ENCODE results near the gene PCIF1.
"Not testable (repeated sequence)": the region's sequence is repeated elsewhere in the genome, so short reads cannot be mapped to it uniquely, and the experiment has no call there.

PCIF1 gene

GRCh38 chr20:45948742-45949541, 14.5 kb downstream of the PCIF1 start:
- Histone ChIP-seq H3K9me3 (ENCODE audit: control insufficient read depth, low read length) (no peaks in the 10 kb centered on the region), H3K9ac (ENCODE audit: low read length) (no peak overlapping the region), H3K4me3 (ENCODE audit: low read length) (no peak overlapping the region), H3K4me1 (ENCODE audit: control insufficient read depth, insufficient read depth, low read length) (peaks cover 12% of the 10 kb centered on the region), H3K27me3 (ENCODE audit: control insufficient read depth, insufficient read depth, low read length) (no peaks in the 10 kb centered on the region), H3K36me3 (ENCODE audit: control insufficient read depth, insufficient read depth, low read length) (peaks cover 47% of the 10 kb centered on the region)

DNA sequence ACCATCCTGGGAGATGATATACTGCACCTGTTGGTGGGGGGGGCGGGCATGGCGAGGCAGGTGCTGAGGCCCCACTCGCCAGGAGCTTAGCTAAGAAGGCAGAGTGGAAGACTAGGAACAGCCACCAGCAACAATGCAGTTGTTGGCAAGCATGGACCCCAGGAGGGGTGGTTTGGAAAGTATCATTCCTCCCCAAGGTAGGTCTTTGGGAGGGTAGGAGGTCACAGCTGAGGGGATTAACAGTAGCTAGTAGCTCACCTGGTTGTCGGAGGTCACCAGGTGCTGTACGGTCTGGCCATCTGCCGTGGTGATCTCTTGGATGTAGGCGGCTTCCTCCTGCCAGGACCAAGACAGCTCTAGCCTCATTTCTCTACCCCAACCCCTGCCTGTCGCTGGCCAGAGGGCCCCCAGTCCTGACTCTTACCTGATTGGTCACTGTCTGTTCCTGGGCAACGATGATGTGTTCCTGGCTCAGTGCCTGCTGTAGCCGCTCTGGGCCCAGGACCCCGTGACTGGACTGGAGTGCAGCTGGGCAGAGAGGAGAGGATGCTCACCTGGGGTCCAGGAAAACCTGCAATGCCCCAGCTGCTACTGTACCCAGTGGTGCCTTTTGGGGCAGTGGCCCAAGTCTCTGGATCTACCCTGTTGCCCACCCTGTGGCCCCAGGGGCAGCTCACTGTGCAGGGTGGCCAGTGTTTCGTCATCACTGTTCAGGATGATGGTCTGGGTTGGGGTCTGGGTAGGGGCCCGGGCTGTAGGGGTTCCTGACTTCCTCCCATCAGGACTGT, 15.3 kb downstream of the PCIF1 start:
- no peaks in the 10 kb centered on the region for H3K9me3 ChIP-seq (ENCODE audit: control insufficient read depth, low read length)
- H3K36me3 ChIP-seq (ENCODE audit: control insufficient read depth, insufficient read depth, low read length), result peaks cover 48% of the 10 kb centered on the region
- H3K9ac ChIP-seq (ENCODE audit: low read length), result no peak overlapping the region
- no peak overlapping the region for H3K4me3 ChIP-seq (ENCODE audit: low read length)
- no peaks in the 10 kb centered on the region for H3K27me3 ChIP-seq (ENCODE audit: control insufficient read depth, insufficient read depth, low read length)
- peaks cover 12% of the 10 kb centered on the region for H3K4me1 ChIP-seq (ENCODE audit: control insufficient read depth, insufficient read depth, low read length)

- Histone ChIP-seq H3K9ac (ENCODE audit: low read length) (no peak overlapping the region), H3K4me3 (ENCODE audit: low read length) (no peak overlapping the region), H3K4me1 (ENCODE audit: control insufficient read depth, insufficient read depth, low read length) (peaks cover 12% of the 10 kb centered on the region), H3K9me3 (ENCODE audit: control insufficient read depth, low read length) (no peaks in the 10 kb centered on the region), H3K27me3 (ENCODE audit: control insufficient read depth, insufficient read depth, low read length) (no peaks in the 10 kb centered on the region), H3K36me3 (ENCODE audit: control insufficient read depth, insufficient read depth, low read length) (peaks cover 48% of the 10 kb centered on the region)
Measured at GRCh38 chr20:45950330-45950646, 15.8 kb downstream of the PCIF1 start.

DNA sequence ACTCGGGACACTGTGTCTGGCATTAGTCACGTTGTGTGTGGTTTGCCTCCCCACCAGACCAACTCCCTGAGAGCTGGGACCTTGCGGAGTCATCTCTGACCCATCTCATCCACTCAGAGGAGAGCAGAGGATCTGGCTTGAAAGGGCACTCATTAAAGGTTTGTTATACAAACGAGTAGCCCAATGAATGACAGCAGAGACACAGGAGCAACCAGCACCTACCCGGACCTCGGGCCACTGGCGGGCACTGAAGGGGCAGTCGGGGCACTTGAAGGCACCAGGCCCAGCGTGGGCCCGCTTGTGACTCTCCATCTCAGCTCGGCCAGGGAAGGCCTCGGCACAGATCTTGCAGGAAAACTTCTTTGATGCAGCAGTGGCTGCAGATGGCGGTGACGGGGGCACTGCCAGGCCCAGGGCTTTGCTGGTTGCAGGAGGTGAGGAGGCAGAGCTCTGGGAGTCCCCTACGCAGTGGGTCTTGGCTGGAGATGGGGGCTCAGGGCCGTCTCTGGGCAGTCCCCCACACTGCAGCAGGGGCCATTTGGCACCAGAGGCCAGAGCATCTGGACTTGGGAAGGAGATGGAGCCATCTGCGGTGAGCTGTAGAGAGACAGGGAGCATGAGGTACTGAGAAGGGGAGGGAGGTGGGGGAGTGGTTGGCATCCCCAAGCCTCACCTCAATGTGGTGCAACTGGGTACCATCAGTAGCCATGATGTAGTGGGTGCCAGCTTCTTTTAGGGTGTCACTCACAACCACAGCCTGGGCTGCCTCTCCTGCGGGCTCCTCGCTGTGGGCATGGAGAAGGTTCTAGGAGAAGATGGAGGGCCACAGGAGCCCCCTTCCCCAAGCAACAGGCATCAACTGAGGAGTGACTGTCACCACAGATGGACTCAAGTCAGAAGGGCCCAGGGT, 17.7 kb downstream of the PCIF1 start:
- H3K9me3 ChIP-seq (ENCODE audit: control insufficient read depth, low read length), result no peaks in the 10 kb centered on the region
- no peaks in the 10 kb centered on the region for H3K4me1 ChIP-seq (ENCODE audit: control insufficient read depth, insufficient read depth, low read length)
- no peak overlapping the region for H3K9ac ChIP-seq (ENCODE audit: low read length)
- no peaks in the 10 kb centered on the region for H3K27me3 ChIP-seq (ENCODE audit: control insufficient read depth, insufficient read depth, low read length)
- H3K36me3 ChIP-seq (ENCODE audit: control insufficient read depth, insufficient read depth, low read length), result peaks cover 31% of the 10 kb centered on the region
- no peak overlapping the region for H3K4me3 ChIP-seq (ENCODE audit: low read length)

DNA sequence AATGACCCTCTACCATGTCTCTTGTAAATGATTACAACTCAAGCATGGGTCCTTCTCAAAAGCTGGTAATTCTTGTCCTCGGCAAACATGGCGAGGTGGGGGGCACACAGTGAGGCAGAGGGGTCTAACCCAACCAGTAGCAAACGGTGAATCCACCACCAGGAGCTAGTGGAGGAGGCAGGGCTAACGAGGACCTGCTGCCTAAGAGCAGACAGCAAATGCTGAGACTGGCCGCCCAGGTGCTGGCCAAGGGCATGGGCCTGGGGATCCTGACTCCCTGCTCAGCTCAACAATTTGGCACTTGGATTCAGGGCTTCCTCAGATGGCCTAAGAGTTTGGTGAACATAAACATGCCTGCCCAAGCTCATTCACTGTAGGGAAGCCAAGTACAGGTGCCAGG, 18.4 kb downstream of the PCIF1 start:
- Histone ChIP-seq H3K36me3 (ENCODE audit: control insufficient read depth, insufficient read depth, low read length) (peaks cover 30% of the 10 kb centered on the region), H3K9ac (ENCODE audit: low read length) (no peak overlapping the region), H3K27me3 (ENCODE audit: control insufficient read depth, insufficient read depth, low read length) (no peaks in the 10 kb centered on the region), H3K4me3 (ENCODE audit: low read length) (no peak overlapping the region), H3K4me1 (ENCODE audit: control insufficient read depth, insufficient read depth, low read length) (no peaks in the 10 kb centered on the region), H3K9me3 (ENCODE audit: control insufficient read depth, low read length) (no peaks in the 10 kb centered on the region)

- H3K9me3 ChIP-seq (ENCODE audit: control insufficient read depth, low read length), result no peaks in the 10 kb centered on the region
- no peaks in the 10 kb centered on the region for H3K4me1 ChIP-seq (ENCODE audit: control insufficient read depth, insufficient read depth, low read length)
- H3K27me3 ChIP-seq (ENCODE audit: control insufficient read depth, insufficient read depth, low read length), result no peaks in the 10 kb centered on the region
- H3K4me3 ChIP-seq (ENCODE audit: low read length), result no peak overlapping the region
- peaks cover 35% of the 10 kb centered on the region for H3K36me3 ChIP-seq (ENCODE audit: control insufficient read depth, insufficient read depth, low read length)
- H3K9ac ChIP-seq (ENCODE audit: low read length), result no peak overlapping the region
Measured at GRCh38 chr20:45953672-45954071, 19.2 kb downstream of the PCIF1 start.

- H3K4me1 ChIP-seq (ENCODE audit: control insufficient read depth, insufficient read depth, low read length); H3K9me3 ChIP-seq (ENCODE audit: control insufficient read depth, low read length); H3K4me3 ChIP-seq (ENCODE audit: low read length); H3K9ac ChIP-seq (ENCODE audit: low read length); H3K27me3 ChIP-seq (ENCODE audit: control insufficient read depth, insufficient read depth, low read length): not testable (repeated sequence)
- peaks cover 41% of the 10 kb centered on the region for H3K36me3 ChIP-seq (ENCODE audit: control insufficient read depth, insufficient read depth, low read length)
Measured at GRCh38 chr20:45956326-45956725, 21.8 kb downstream of the PCIF1 start.

DNA sequence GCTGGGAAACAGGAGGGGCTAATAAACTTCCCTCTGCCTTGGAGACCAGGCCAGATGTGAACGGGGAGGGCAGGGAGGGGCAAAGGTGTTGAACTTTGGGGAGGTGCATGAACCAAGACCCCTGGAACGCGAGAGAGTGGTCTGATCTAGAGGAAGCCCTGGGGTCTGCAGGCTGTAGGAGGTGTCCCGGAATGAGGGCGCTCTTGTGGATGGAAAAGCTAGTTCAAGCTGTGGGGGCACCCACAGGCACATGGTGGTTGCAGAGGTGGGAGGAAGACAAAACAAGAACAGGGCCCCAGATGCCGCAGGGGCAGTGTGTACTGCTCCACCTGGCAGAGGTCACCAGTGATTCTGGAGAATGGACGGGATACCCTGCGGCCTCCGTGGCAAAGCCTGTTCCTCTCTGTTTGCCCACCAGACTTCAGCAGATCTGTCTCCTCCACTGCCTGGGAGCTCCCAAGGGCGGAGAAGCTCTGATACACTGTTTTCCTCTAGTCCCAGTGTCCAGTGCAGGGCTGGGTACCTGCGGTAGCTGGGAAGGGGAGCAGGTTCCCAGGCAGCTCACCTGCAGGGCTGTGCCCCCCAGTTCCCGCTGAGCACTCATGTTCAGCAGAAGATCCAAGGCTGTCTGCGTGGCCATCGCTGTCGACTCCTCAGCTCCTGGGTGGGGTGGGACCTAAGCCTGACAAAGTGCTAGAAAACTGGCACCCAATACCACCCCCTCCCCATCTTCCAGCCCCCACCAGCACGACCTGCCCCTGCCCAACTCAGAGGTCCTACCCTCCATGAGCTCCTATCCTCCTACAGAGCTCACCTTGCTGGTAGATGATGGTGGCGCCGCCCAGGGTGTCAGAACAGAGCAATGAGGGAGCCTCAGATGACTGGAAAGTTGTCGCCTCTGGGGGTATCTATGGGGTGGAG, 22.8 kb downstream of the PCIF1 start:
- no peaks in the 10 kb centered on the region for H3K27me3 ChIP-seq (ENCODE audit: control insufficient read depth, insufficient read depth, low read length)

GRCh38 chr20:45958593-45958992, 24.1 kb downstream of the PCIF1 start:
- H3K4me3 ChIP-seq (ENCODE audit: low read length), result no peak overlapping the region
- H3K9me3 ChIP-seq (ENCODE audit: control insufficient read depth, low read length), result no peaks in the 10 kb centered on the region
- H3K36me3 ChIP-seq (ENCODE audit: control insufficient read depth, insufficient read depth, low read length), result peaks cover 25% of the 10 kb centered on the region
- H3K27me3 ChIP-seq (ENCODE audit: control insufficient read depth, insufficient read depth, low read length), result no peaks in the 10 kb centered on the region
- H3K9ac ChIP-seq (ENCODE audit: low read length), result no peak overlapping the region
- no peaks in the 10 kb centered on the region for H3K4me1 ChIP-seq (ENCODE audit: control insufficient read depth, insufficient read depth, low read length)

More for the DNA sequence above, 22.8 kb downstream of the PCIF1 start:
- no peaks in the 10 kb centered on the region for H3K9me3 ChIP-seq (ENCODE audit: control insufficient read depth, low read length)
- no peak overlapping the region for H3K9ac ChIP-seq (ENCODE audit: low read length)
- no peak overlapping the region for H3K4me3 ChIP-seq (ENCODE audit: low read length)
- peaks cover 33% of the 10 kb centered on the region for H3K36me3 ChIP-seq (ENCODE audit: control insufficient read depth, insufficient read depth, low read length)
- H3K4me1 ChIP-seq (ENCODE audit: control insufficient read depth, insufficient read depth, low read length), result no peaks in the 10 kb centered on the region

DNA sequence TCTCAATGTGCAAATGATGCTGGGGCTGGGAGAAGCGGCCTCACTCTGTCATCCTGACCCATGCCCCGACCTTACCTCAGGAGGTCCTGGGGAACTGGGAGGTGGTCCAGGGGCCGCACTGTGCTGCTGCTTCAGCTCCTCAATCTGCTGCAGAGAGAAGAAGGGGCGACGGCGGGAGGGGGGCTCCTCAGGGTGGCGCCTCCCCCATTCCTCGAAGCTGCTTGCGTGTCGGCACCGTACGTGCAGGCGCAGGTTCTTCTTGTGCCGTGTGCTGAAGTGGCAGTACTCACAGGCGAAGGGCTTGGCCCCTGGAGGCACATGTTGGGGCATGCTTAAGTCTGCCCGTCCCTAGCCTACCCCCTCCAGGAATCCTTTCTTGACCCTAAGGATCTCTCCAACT, 24.6 kb downstream of the PCIF1 start:
- Histone ChIP-seq H3K9me3 (ENCODE audit: control insufficient read depth, low read length) (no peaks in the 10 kb centered on the region), H3K9ac (ENCODE audit: low read length) (no peak overlapping the region), H3K27me3 (ENCODE audit: control insufficient read depth, insufficient read depth, low read length) (no peaks in the 10 kb centered on the region), H3K36me3 (ENCODE audit: control insufficient read depth, insufficient read depth, low read length) (peaks cover 20% of the 10 kb centered on the region), H3K4me1 (ENCODE audit: control insufficient read depth, insufficient read depth, low read length) (no peaks in the 10 kb centered on the region), H3K4me3 (ENCODE audit: low read length) (no peak overlapping the region)

DNA sequence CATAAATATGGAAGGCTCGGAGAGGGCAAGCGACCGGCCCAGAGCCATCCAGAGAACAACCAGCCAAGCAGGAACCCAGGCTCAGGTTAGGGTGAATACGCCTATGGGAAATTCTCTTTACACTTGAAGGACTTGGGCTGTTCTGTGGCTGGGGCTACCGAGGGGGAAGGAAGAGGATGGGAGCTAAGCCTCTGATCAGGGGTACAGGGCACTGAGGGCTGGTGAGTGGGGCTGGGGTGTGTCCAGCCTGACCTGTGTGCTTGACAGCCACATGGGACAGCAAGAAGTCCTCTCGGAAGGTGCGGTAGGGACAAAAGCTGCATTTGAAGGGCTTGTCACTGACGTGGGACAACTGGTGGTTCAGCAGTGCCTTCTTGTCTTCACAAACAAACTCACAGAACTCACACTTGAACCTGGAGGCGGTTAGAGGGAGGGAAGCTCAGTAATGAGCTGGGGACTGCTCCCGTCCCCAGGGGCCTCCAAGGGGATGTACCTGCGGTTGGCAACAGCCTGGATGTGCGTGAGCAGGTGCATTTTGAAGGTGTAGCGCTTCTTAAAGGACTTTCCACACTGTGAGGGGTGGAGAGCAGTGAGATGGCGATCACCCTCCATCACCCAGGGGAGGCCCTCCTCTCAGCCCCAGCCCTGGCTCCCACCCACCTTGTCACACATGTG, 25.6 kb downstream of the PCIF1 start:
- Histone ChIP-seq H3K36me3 (ENCODE audit: control insufficient read depth, insufficient read depth, low read length) (peaks cover 20% of the 10 kb centered on the region), H3K4me3 (ENCODE audit: low read length) (no peak overlapping the region), H3K9ac (ENCODE audit: low read length) (no peak overlapping the region), H3K27me3 (ENCODE audit: control insufficient read depth, insufficient read depth, low read length) (no peaks in the 10 kb centered on the region), H3K9me3 (ENCODE audit: control insufficient read depth, low read length) (no peaks in the 10 kb centered on the region), H3K4me1 (ENCODE audit: control insufficient read depth, insufficient read depth, low read length) (no peaks in the 10 kb centered on the region)

Data from mucosa of stomach (tissue), 1 donor.